Measurements from ENCODE around the gene DYNC1I1. TPM values are rescaled to one million over a fixed set of nuclear protein-coding genes. Genes with fewer than 3 reads are reported as not detected.

Gene DYNC1I1
- total and polyA plus RNA-seq, 2 donors (not counting 1 experiment from before 2014, with no cell fraction given) = 0.17 to 0.30 TPM

DNA sequence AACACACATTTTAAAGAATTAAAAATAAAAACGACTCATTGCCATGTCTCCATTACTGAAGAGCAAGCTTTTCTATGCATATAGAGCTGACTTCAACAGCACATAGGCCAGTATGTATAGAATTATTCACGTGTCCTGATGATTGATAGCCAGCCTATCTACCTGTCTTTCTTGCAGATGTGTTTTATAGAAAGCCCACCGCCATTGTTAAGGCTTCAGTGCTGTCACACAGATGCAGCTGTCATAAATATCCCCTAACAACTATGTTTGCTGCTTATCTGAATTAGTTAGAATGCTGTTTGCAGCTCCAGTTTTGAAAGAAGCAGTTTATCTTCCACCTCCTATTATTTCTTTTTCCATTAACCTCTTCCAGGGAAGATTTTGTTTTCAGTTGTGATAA lies 313.6 kb downstream of the DYNC1I1 start:
- Histone ChIP-seq H3K27ac (ENCODE audit: insufficient read depth, low read length) (no peak overlapping the region), H3K4me2 (ENCODE audit: extremely low read depth, insufficient read depth, low read length) (no peak overlapping the region), H2AFZ (ENCODE audit: low read length) (no peak overlapping the region), H3K4me3 (replicated peaks in 1 of 4; ENCODE audit: control extremely low read depth in 1 of 4, insufficient read depth in 1 of 4, low read depth in 3 of 4, low read length in 4 of 4) (no peak overlapping the region), H3K9me3 (ENCODE audit: control insufficient read depth, insufficient read depth, low read depth, low read length) (no peaks in the 10 kb centered on the region), H3K36me3 (ENCODE audit: control insufficient read depth, insufficient read depth, low read length) (no peaks in the 10 kb centered on the region), H3K79me2 (ENCODE audit: control insufficient read depth, insufficient read depth, low read length) (no peaks in the 10 kb centered on the region), H4K20me1 (ENCODE audit: control insufficient read depth, extremely low read depth, insufficient read depth, low read length) (no peaks in the 10 kb centered on the region), H3K9ac (ENCODE audit: insufficient read depth, low read length) (no peak overlapping the region), H3K27me3 (ENCODE audit: control insufficient read depth, insufficient read depth, low read length) (no peaks in the 10 kb centered on the region), H3K4me1 (ENCODE audit: control insufficient read depth, extremely low read depth, insufficient read depth, low read length) (peaks cover 3% of the 10 kb centered on the region)
- DNase-seq (ENCODE audit: low read depth in 2 of 2) = no peak
- TF ChIP-seq, protein P1, sequence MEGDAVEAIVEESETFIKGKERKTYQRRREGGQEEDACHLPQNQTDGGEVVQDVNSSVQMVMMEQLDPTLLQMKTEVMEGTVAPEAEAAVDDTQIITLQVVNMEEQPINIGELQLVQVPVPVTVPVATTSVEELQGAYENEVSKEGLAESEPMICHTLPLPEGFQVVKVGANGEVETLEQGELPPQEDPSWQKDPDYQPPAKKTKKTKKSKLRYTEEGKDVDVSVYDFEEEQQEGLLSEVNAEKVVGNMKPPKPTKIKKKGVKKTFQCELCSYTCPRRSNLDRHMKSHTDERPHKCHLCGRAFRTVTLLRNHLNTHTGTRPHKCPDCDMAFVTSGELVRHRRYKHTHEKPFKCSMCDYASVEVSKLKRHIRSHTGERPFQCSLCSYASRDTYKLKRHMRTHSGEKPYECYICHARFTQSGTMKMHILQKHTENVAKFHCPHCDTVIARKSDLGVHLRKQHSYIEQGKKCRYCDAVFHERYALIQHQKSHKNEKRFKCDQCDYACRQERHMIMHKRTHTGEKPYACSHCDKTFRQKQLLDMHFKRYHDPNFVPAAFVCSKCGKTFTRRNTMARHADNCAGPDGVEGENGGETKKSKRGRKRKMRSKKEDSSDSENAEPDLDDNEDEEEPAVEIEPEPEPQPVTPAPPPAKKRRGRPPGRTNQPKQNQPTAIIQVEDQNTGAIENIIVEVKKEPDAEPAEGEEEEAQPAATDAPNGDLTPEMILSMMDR (conservative IDR thresholded peaks at IDR 0.05 in 1 of 2, IDR thresholded peaks at IDR 0.05 in 1 of 2; ENCODE audit: low read depth in 1 of 2, low read length in 2 of 2) = no peak

DNA sequence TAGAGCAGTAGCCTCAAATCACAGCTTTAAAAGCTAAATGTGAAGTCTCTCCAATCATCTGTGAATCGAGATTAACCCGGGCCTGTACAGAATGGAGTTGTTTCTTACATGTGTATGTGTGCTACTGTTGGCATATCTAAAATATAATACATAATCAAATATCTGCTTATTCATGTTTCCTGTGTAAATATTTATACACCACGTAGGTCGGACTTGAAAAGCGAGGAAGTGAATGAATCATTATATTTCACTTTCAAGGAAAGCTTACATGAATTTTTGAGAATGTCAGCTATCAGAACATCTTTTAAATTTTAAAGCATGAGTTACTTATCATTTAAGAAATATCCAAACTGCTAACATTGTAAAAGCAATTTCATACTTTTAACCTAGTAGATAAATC lies 316.2 kb downstream of the DYNC1I1 start:
- no peaks in the 10 kb centered on the region for H4K20me1 ChIP-seq (ENCODE audit: control insufficient read depth, extremely low read depth, insufficient read depth, low read length)
- DNase-seq (ENCODE audit: low read depth in 2 of 2) = peak; percentile 18 to 20
- no peak overlapping the region for H3K27ac ChIP-seq (ENCODE audit: insufficient read depth, low read length)
- H3K4me3 ChIP-seq (replicated peaks in 1 of 4; ENCODE audit: control extremely low read depth in 1 of 4, insufficient read depth in 1 of 4, low read depth in 3 of 4, low read length in 4 of 4) = no peak overlapping the region
- peaks cover 5% of the 10 kb centered on the region for H3K4me1 ChIP-seq (ENCODE audit: control insufficient read depth, extremely low read depth, insufficient read depth, low read length)
- TF ChIP-seq, protein P1 (conservative IDR thresholded peaks at IDR 0.05 in 1 of 2, IDR thresholded peaks at IDR 0.05 in 1 of 2; ENCODE audit: low read depth in 1 of 2, low read length in 2 of 2) = no peak
- TF ChIP-seq EZH2 (IDR thresholded peaks at IDR 0.05; ENCODE audit: low read length, missing control alignments) = no peak
- no peaks in the 10 kb centered on the region for H3K27me3 ChIP-seq (ENCODE audit: control insufficient read depth, insufficient read depth, low read length)
- H3K79me2 ChIP-seq (ENCODE audit: control insufficient read depth, insufficient read depth, low read length) = no peaks in the 10 kb centered on the region
- H3K9ac ChIP-seq (ENCODE audit: insufficient read depth, low read length) = no peak overlapping the region
- H3K9me3 ChIP-seq (ENCODE audit: control insufficient read depth, insufficient read depth, low read depth, low read length) = no peaks in the 10 kb centered on the region
- H2AFZ ChIP-seq (ENCODE audit: low read length) = no peak overlapping the region
- H3K36me3 ChIP-seq (ENCODE audit: control insufficient read depth, insufficient read depth, low read length) = no peaks in the 10 kb centered on the region
- peak overlapping the region; percentile 37 for H3K4me2 ChIP-seq (ENCODE audit: extremely low read depth, insufficient read depth, low read length)

DNA sequence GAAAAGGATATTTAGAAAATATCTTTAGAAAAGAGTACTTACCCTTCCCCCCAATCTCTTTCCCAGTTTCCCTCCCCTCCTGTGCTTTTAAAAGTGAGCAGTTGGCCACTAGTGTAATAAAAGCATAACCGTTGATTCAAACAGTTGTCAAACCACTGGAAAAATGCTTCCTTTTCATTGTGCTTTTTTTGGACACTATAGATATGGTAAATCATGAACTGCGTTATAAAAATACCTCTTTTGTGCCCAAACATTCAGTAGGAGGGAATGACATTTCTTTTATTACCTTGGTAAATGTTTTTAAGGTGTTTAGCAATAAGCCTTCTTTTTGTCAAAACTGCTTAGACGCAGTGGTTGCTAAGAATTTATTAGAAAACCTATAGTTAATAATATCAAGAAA lies 317.2 kb downstream of the DYNC1I1 start:
- no peak for DNase-seq (ENCODE audit: low read depth in 2 of 2)
- Histone ChIP-seq H3K9ac (ENCODE audit: insufficient read depth, low read length) (no peak overlapping the region), H3K4me1 (ENCODE audit: control insufficient read depth, extremely low read depth, insufficient read depth, low read length) (peaks cover 5% of the 10 kb centered on the region), H3K4me2 (ENCODE audit: extremely low read depth, insufficient read depth, low read length) (no peak overlapping the region), H2AFZ (ENCODE audit: low read length) (no peak overlapping the region), H3K9me3 (ENCODE audit: control insufficient read depth, insufficient read depth, low read depth, low read length) (no peaks in the 10 kb centered on the region), H3K27ac (ENCODE audit: insufficient read depth, low read length) (no peak overlapping the region), H3K36me3 (ENCODE audit: control insufficient read depth, insufficient read depth, low read length) (no peaks in the 10 kb centered on the region), H3K79me2 (ENCODE audit: control insufficient read depth, insufficient read depth, low read length) (no peaks in the 10 kb centered on the region), H4K20me1 (ENCODE audit: control insufficient read depth, extremely low read depth, insufficient read depth, low read length) (no peaks in the 10 kb centered on the region), H3K4me3 (replicated peaks in 1 of 4; ENCODE audit: control extremely low read depth in 1 of 4, insufficient read depth in 1 of 4, low read depth in 3 of 4, low read length in 4 of 4) (no peak overlapping the region), H3K27me3 (ENCODE audit: control insufficient read depth, insufficient read depth, low read length) (no peaks in the 10 kb centered on the region)
- no peak for TF ChIP-seq EZH2 (IDR thresholded peaks at IDR 0.05; ENCODE audit: low read length, missing control alignments)
- TF ChIP-seq, protein P1 (conservative IDR thresholded peaks at IDR 0.05 in 1 of 2, IDR thresholded peaks at IDR 0.05 in 1 of 2; ENCODE audit: low read depth in 1 of 2, low read length in 2 of 2) = no peak

Measured in fibroblast of lung (primary cell).